ENCODE measurements around the gene ZBTB1. TPM values are rescaled to one million over a fixed set of nuclear protein-coding genes. Genes with fewer than 3 reads are reported as not detected.

Gene ZBTB1
- total RNA-seq, 2 experiments from 2014 or later = 146 to 147 TPM

GRCh38 chr14:64474698-64475097 lies 29.9 kb upstream of the ZBTB1 start:
- CTCF ChIA-PET = no interaction called here
- peaks cover 40% of the 10 kb centered on the region for H3K4me1 Mint-ChIP-seq (ENCODE audit: low read depth)
- Histone ChIP-seq H3K27ac (ENCODE audit: low read depth in 1 of 2, low read length in 2 of 2) (no peak overlapping the region), H3K36me3 (ENCODE audit: insufficient read depth, low read length) (peaks cover 25% of the 10 kb centered on the region), H3K4me1 (ENCODE audit: insufficient read depth, low read length) (no peaks in the 10 kb centered on the region), H3K27me3 (ENCODE audit: control insufficient read depth in 1 of 2, insufficient read depth in 2 of 2, low read length in 2 of 2) (no peaks in the 10 kb centered on the region), H3K4me3 (ENCODE audit: low read length) (no peak overlapping the region), H3K9me3 (ENCODE audit: control insufficient read depth in 1 of 2, insufficient read depth in 1 of 2, low read length in 2 of 2) (no peaks in the 10 kb centered on the region)
- intact Hi-C loops (cut with DNase I, micrococcal nuclease) = no loop called here
- DNase-seq = no peak
- no peak for TF ChIP-seq CTCF (IDR thresholded peaks at IDR 0.05)
- H3K27ac Mint-ChIP-seq = no peak overlapping the region
- no peak for ATAC-seq (ENCODE audit: poor library complexity)
- H3K27me3 Mint-ChIP-seq = no peaks in the 10 kb centered on the region
- no peak overlapping the region for H3K4me3 Mint-ChIP-seq
- no peaks in the 10 kb centered on the region for H3K9me3 Mint-ChIP-seq
- POLR2A ChIA-PET = no interaction called here
- peaks cover 37% of the 10 kb centered on the region for H3K36me3 Mint-ChIP-seq (ENCODE audit: low read depth)

GRCh38 chr14:64475585-64476273 lies 28.8 kb upstream of the ZBTB1 start:
- peaks cover 40% of the 10 kb centered on the region for H3K36me3 Mint-ChIP-seq (ENCODE audit: low read depth)
- intact Hi-C loops (cut with DNase I, micrococcal nuclease) = loop anchor here in 1 of 2 experiments (2.0 kb wide), 1 partner anchor 135 kb away; no protein-coding TSS in a partner anchor

GRCh38 chr14:64476438-64476837 lies 28.1 kb upstream of the ZBTB1 start:
- Mint-ChIP-seq H3K9me3 (no peaks in the 10 kb centered on the region), H3K27ac (no peak overlapping the region), H3K36me3 (ENCODE audit: low read depth) (peaks cover 39% of the 10 kb centered on the region), H3K27me3 (no peaks in the 10 kb centered on the region), H3K4me1 (ENCODE audit: low read depth) (peaks cover 36% of the 10 kb centered on the region), H3K4me3 (no peak overlapping the region)
- H3K9me3 ChIP-seq (ENCODE audit: control insufficient read depth in 1 of 2, insufficient read depth in 1 of 2, low read length in 2 of 2) = no peaks in the 10 kb centered on the region
- no peak overlapping the region for H3K27ac ChIP-seq (ENCODE audit: low read depth in 1 of 2, low read length in 2 of 2)
- H3K27me3 ChIP-seq (ENCODE audit: control insufficient read depth in 1 of 2, insufficient read depth in 2 of 2, low read length in 2 of 2) = no peaks in the 10 kb centered on the region
- POLR2A ChIA-PET = interaction anchor here (0.9 to 2.4 kb wide), 3 partner anchors 10 to 88 kb away, joined by 4 to 6 read pairs (median 4); partner anchors contain the start of genes MTHFD1 and ZBTB1
- H3K36me3 ChIP-seq (ENCODE audit: insufficient read depth, low read length) = peaks cover 30% of the 10 kb centered on the region
- no peaks in the 10 kb centered on the region for H3K4me1 ChIP-seq (ENCODE audit: insufficient read depth, low read length)
- intact Hi-C loops (cut with DNase I, micrococcal nuclease) = loop anchor here in 1 of 2 experiments (2.0 kb wide), 1 partner anchor 136 kb away; no protein-coding TSS in a partner anchor
- TF ChIP-seq CTCF (IDR thresholded peaks at IDR 0.05) = no peak
- H3K4me3 ChIP-seq (ENCODE audit: low read length) = no peak overlapping the region
- CTCF ChIA-PET = no interaction called here
- ATAC-seq (ENCODE audit: poor library complexity) (no peak), DNase-seq (no peak)

More at GRCh38 chr14:64475585-64476273, 28.8 kb upstream of the ZBTB1 start:
- H3K9me3 Mint-ChIP-seq = no peaks in the 10 kb centered on the region
- no peak overlapping the region for H3K4me3 Mint-ChIP-seq
- Histone ChIP-seq H3K36me3 (ENCODE audit: insufficient read depth, low read length) (peaks cover 26% of the 10 kb centered on the region), H3K4me3 (ENCODE audit: low read length) (no peak overlapping the region), H3K4me1 (ENCODE audit: insufficient read depth, low read length) (no peaks in the 10 kb centered on the region), H3K27ac (ENCODE audit: low read depth in 1 of 2, low read length in 2 of 2) (no peak overlapping the region), H3K27me3 (ENCODE audit: control insufficient read depth in 1 of 2, insufficient read depth in 2 of 2, low read length in 2 of 2) (no peaks in the 10 kb centered on the region), H3K9me3 (ENCODE audit: control insufficient read depth in 1 of 2, insufficient read depth in 1 of 2, low read length in 2 of 2) (no peaks in the 10 kb centered on the region)
- DNase-seq (no peak), ATAC-seq (ENCODE audit: poor library complexity) (no peak)
- H3K27ac Mint-ChIP-seq = no peak overlapping the region
- peaks cover 38% of the 10 kb centered on the region for H3K4me1 Mint-ChIP-seq (ENCODE audit: low read depth)
- H3K27me3 Mint-ChIP-seq = no peaks in the 10 kb centered on the region
- POLR2A ChIA-PET = interaction anchor here (1.4 to 2.4 kb wide), 2 partner anchors 10 to 30 kb away, joined by 4 to 6 read pairs; partner anchors contain the start of gene ZBTB1
- CTCF ChIA-PET = interaction anchor here (0.7 kb wide), 1 partner anchor 22 kb away, joined by 3 read pairs; no protein-coding TSS in a partner anchor
- TF ChIP-seq CTCF (IDR thresholded peaks at IDR 0.05) = no peak

Data from CD4-positive, alpha-beta T cell (primary cell).